ENCODE data around the gene SPRN. TPM values are rescaled to one million over a fixed set of nuclear protein-coding genes. Genes with fewer than 3 reads are reported as not detected.
"Not testable (repeated sequence)": the region's sequence is repeated elsewhere in the genome, so short reads cannot be mapped to it uniquely, and the experiment has no call there.

SPRN gene
- total RNA-seq, 1 experiment from 2014 or later: not detected

DNA sequence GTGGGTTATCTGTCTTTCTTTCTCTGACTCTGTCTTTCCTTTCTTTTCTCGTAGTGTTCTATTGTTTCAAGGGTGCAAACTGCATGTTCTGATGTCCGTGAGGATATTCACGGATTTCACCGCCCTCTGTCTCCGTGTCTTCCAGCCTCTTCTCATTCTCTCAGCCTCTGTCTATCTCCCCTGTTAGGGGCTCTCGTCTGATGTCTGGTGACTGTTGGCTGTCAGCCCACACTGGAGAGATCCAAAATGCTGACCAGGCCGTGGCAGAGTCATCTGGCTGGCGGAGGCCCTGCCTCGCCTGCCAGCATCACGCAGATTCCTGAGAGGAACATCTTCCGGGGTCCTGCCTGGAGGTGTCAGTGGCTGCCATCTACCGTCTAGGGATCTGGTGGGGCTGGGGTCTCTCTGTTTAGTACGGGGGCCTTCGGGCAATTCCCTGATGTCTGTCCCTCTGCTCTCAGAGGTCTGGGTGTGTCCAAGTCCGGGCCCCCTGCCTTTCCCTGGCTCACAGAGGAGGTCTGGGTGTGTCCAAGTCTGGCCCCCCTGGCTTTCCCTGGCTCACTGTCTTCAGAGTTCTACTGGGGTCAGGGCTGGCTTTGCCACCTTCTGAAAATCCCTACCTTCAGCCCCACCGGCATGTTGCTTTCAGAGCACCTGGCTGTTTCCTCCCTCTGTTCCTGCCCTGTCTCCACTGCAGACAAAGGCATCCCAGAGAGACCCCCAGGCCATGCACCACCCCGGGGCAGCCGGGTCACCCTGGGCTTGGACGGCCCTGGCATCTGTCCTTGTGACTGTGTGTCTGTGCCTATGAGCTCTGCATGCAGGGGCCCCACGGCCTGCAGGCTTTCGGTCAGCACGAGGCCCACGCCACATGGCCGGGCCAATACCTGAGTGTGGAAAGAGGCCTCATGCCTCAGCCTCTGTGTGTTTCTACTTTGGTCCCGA is 15.4 kb upstream of the SPRN start:
- no peak for DNase-seq (ENCODE audit: low spot score)

DNA sequence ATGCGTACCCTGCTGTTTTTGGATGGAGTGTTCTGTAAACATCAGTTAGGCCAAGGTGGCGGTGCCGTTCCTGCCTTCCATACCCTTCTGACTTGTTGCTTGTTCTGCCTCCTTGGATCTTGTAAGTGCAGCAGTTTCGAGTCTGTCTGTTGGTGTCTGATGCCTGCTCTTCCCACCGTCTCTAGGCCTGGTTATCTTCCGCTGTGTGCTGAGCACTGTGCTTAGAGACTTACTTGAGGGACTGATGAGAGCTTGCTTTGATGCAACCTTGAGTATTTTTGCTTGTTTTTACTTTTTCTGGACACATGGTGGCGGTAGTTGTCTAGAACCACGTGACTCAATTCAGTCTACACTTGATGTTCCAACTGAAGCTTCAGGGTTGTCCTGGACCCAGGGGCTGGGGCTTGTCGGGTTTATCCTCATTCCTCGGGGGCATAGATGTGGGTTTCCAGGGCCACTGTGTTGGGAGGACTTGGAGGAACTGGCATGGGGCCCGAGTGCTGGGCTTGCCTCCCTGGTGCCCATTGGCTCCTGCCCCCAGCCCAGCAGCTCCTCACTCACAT is 14.4 kb upstream of the SPRN start:
- peak; percentile 10 for DNase-seq (ENCODE audit: low spot score)

- not testable (repeated sequence) for DNase-seq (ENCODE audit: low spot score)
Measured at GRCh38 chr10:133432789-133433188, 8.4 kb upstream of the SPRN start.

DNA sequence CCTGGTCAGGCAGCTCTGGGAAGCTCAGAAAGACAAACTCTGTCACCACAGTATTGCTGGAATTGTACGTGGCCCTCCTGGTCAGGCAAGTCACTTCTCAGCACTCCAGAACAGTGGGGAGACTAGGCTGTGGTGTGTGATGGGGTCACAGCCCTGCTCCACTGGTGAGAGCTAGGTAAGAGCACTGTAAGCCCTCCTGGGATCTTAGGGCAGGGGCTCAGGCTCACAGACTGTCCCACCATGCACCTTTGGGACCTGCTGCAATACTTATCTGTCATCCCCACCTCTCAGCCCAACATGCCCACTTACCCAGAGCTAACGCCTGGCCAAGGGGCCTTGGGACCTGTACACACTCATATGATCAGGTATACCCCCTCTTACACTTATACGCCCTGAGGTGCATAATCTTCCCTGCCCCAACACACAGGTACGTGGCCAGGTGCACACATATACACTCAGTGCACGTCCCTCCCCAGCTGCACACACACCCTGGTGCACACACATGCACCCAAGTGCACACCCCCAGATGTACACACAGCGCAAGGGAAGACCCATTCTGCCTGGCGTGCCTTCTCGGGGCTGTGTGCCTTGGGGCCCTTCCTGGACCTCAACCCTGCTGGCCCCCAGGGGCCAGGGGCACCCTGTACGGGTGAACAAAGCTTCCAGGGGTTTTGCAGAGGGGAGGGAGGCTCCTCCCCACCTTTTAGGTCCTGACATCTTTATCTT is 7.6 kb upstream of the SPRN start:
- DNase-seq (ENCODE audit: low spot score): not testable (repeated sequence)

GRCh38 chr10:133429571-133429970 is 5.1 kb upstream of the SPRN start:
- DNase-seq (ENCODE audit: low spot score): not testable (repeated sequence)

- DNase-seq (ENCODE audit: low spot score): not testable (repeated sequence)
Measured at GRCh38 chr10:133424102-133424501, 323 bp downstream of the SPRN start.

- no peak for DNase-seq (ENCODE audit: low spot score)
Measured at GRCh38 chr10:133422807-133423771, 1.3 kb downstream of the SPRN start.

GRCh38 chr10:133422223-133422806 is 2.1 kb downstream of the SPRN start:
- no peak for DNase-seq (ENCODE audit: low spot score)

DNA sequence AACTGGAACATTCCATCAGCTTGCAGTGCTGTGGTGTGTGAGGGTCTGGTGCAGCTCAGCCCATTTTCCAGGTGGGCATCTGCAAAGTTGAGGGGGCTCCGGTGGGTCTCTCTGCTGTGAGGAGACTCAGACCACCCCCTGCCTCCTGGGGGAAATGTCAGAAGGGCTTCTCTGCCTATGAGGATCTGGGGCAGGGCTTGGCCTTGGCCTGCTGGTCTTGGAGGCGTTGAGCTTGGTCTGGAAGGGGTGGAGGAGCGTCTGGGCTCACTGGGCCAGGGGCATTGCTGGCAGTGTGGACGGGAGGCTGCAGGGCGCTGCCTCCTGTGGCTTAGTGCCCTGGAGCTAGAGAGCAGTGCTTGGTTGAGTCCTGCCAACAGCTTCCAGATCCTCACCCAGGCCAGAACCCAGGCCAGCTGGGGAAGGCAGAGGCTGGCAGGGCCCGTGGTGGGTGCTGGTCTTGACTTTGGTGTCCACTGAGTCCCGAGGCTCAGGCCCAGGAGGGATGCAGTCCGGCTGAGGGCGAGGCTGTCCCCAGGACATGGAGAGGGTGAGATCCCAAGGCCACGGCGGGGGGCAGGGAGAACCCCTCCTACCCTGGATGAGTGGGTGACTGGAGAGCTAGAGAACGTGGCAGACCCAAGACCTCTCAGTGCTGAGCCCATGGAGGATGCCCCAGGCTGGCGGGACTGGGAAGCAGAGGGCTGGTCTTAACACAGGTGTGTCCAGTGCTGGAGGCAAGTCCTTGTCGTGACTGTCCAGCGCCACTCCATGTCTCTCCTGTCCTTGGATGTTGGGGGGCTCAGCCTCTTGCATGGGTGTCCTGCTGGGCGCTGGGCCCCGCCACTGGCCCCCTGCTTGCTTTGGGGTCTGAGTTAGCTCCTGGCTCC is 2.8 kb downstream of the SPRN start:
- DNase-seq (ENCODE audit: low spot score): no peak

- DNase-seq (ENCODE audit: low spot score): no peak
Measured at GRCh38 chr10:133420579-133420978, 3.8 kb downstream of the SPRN start.

DNA sequence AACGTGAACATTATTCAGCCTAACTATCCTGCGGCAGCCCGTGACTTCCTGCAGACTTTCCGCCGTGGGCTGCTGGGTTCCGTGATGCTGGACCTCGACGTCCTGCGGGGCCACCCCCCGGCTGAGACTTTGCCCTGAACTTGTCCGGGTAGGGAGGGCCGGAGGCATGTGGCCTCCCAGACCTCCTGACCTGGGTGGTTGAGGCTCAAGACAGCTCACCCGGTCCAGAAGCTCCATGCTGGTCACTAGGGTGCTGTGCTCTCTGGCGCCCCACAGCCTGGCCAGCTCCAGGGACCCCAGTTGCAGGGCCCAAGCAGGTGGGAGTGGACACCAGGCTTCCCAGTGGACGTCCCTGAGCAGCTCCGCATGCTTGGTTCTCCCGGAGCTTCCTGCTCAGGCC is 4.4 kb downstream of the SPRN start:
- no peak for DNase-seq (ENCODE audit: low spot score)

DNA sequence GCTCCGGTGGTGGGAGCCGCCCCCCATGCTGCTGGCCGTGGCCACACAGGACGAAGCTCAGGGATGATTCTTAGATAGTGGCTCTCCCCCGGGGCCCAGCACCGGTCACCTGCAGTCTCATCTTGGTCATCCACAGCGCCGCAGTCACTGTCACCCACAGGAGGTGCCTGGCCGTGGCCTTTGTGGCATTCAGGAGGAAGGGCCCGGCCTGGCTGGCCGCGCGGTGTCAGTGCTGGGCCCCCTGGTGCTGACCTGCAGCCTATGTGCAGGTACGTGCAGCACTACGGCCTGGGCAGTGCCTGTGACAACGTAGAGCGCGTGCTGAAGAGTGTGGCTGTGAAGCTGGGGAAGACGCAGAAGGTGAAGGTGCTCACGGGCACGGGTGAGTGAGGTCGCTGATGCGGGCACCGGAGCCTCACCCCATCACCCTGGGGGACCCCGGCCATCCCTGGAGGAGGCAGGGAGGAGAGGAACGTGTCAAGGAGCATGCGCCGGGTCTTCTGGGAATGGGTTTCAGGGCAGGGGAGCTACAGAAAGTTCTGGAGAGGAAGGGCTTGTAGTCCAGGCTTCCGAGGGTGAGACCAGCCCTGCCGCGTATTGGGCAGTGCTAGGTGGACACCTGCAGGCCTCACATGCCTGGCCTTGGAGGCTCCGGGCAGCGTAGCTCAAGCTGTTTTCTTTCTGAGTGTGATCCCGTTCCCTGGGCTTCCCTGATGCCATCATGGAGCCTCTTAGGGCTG is 5.0 kb downstream of the SPRN start:
- no peak for DNase-seq (ENCODE audit: low spot score)

DNA sequence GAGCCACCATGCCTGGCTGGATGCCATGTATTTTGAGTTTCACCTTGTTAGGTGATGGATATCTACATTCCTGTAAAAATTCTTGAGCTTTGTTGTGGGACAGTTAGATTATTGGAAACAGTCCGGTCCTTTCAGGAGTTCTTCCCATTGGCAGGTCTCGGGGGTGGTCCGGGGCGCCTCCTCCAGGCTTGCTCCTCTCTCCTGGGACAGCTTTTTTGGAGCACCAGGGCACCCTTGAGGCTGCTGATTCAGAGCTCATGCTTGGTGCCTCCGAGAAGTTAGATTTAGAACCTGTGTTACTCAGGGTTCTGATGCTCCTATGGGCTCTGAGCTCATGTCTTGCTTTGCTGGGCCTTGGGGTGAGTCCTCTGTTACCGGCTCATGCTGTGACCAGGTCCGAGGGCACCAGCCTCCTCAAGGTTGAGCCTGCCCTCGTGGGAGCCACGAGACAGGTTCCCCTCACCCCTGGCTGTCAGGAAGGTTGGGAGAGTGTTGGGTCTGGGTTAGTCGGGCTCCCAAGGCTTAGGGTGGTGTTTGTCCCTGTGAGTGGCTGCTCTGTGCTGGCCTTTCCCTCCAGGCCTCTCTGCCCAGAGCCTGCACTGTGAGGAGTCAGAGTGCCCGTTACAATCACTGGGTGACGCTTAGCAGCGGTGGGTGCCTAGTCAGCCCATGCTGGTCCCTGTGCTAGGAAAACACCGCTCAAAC is 6.0 kb downstream of the SPRN start:
- DNase-seq (ENCODE audit: low spot score): no peak

- no peak for DNase-seq (ENCODE audit: low spot score)
Measured at GRCh38 chr10:133415752-133416151, 8.7 kb downstream of the SPRN start.

DNA sequence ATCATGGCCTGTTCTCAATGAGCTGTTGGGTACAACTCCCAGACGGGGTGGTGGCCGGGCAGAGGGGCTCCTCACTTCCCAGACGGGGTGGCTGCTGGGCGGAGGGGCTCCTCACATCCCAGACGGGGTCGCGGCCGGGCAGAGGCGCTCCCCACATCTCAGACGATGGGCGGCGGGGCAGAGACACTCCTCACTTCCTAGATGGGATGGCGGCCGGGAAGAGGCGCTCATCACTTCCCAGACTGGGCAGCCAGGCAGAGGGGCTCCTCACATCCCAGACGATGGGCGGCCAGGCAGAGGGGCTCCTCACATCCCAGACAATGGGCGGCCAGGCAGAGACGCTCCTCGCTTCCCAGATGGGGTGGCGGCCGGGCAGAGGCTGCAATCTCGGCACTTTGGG is 10.0 kb downstream of the SPRN start:
- not testable (repeated sequence) for DNase-seq (ENCODE audit: low spot score)

- no peak for DNase-seq (ENCODE audit: low spot score)
Measured at GRCh38 chr10:133412381-133412711, 12.1 kb downstream of the SPRN start.

DNA sequence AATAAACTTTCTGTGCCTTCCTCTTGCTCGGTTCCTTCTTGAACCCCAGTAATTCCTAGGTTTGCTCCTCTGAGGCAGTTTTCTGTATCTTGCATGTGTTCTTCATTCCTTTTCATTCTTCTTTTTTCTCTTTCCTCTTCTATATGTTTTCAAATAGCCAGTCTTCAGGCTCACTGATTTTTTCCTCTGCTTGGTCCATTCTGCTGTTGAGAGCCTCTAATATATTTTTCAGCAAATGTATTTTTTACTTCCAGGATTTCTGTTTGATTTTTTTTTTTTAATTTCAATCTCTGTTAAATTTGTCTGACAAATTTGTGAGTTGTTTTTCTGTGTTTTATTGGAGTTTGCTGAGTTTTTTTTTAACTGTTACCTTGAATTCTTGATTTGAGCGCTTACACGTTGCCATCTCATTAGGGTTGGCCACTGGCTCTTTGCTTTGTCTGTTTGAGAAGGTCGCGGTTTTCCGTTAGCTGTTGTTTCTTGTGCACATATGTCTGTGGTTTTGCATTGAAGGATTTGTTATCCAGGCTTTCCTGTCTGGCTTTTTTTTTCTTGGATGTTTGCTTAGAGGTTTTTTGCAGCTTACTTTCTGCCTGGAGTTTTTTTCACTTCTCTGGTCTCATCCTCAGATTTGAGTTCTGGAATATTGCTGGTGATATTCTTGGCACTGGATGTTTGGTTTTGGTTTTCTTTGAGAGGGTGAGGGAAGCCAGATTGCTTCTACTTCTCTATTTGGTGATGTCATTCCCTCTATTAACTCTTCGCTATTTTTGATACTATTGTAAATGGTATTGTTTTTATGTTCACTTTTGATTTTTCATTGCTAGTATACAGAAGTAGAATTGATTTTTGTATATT is 12.7 kb downstream of the SPRN start:
- DNase-seq (ENCODE audit: low spot score): no peak

All from A172 (cell line).